Measurements from ENCODE around the gene TMEM116.

- no peak for TF ChIP-seq CTCF (IDR thresholded peaks at IDR 0.05)
- no peak for TF ChIP-seq POLR2AphosphoS5 (IDR thresholded peaks at IDR 0.05; ENCODE audit: low read depth, low read length)
- no peak for TF ChIP-seq SIN3A (IDR thresholded peaks at IDR 0.05; ENCODE audit: borderline replicate concordance, insufficient read depth, low read depth, low read length)
Observed at GRCh38 chr12:111907740-111908139, 105.2 kb downstream of the TMEM116 start.
